B cell (primary cell): ENCODE measurements around the gene CPLX1. TPM values are rescaled to one million over a fixed set of nuclear protein-coding genes. Genes with fewer than 3 reads are reported as not detected.

Source experiments
- ATAC-seq: fragments of 200-7000 bp; cut with Tn5 transposase; one replicate; pipeline ENCODE4 v1.10.0; 2021; ENCODE audit warnings: low read depth, mild to moderate bottlenecking, moderate number of reproducible peaks, moderate library complexity
- CTCF ChIA-PET: fragments of 350-600 bp; sonication (Branson Sonifier 250); formaldehyde crosslinking; loops from one replicate; lab custom pipeline; 2021; ENCODE audit warnings: antibody characterized with exemption, inconsistent platforms; lab: Charles Lee
- POLR2A ChIA-PET: fragments of 350-600 bp; sonication (Branson Sonifier 250); formaldehyde crosslinking; loops from one replicate; lab custom pipeline; 2021; ENCODE audit warnings: antibody characterized with exemption; lab: Charles Lee
- DNase-seq: peaks from one replicate; pipeline ENCODE4 v3.0.0; 2013
- H2AFZ ChIP-seq: 2 replicates; pipeline ENCODE4 v1.6.1; 2012; ENCODE audit warnings: mild to moderate bottlenecking, low read depth, low read length; ENCODE audit not compliant: insufficient read depth, poor library complexity, severe bottlenecking
- H3K27ac ChIP-seq, 2 donors: 1 replicate in 1 of 2; 2 replicates in 1 of 2; pipeline ENCODE4 v1.5.1; 2012 to 2013; ENCODE audit warnings: low read length in 2 of 2, mild to moderate bottlenecking in 2 of 2, moderate library complexity in 1 of 2
- H3K27me3 ChIP-seq, 4 experiments: fragments of 200-600 bp in 1 of 4; sonication (generic) in 1 of 4; replicated peaks in 1 of 4; 1 replicate in 2 of 4; 2 replicates in 2 of 4; pipeline versions ENCODE4 v1.6.1 to v1.7.0; 2013 to 2016; ENCODE audit warnings: low read length in 3 of 4, mild to moderate bottlenecking in 2 of 4, mixed read lengths in 1 of 4, moderate library complexity in 1 of 4; ENCODE audit not compliant: insufficient read depth in 4 of 4, control insufficient read depth in 3 of 4; ENCODE audit errors: control extremely low read depth in 1 of 4
- H3K36me3 ChIP-seq, 2 experiments: replicated peaks in 1 of 2; 1 replicate in 1 of 2; 2 replicates in 1 of 2; pipeline versions ENCODE4 v1.6.1 to v1.7.1; 2013; ENCODE audit warnings: low read length in 1 of 2; ENCODE audit not compliant: insufficient read depth in 2 of 2, control insufficient read depth in 1 of 2; ENCODE audit errors: control extremely low read depth in 1 of 2, extremely low read depth in 1 of 2
- H3K4me1 ChIP-seq, 2 donors: fragments of 200-600 bp in 1 of 2; sonication (generic) in 1 of 2; 1 replicate in 1 of 2; 2 replicates in 1 of 2; pipeline versions ENCODE4 v1.5.1 to v1.6.1; 2013 to 2017; ENCODE audit warnings: low read length in 2 of 2; ENCODE audit not compliant: control insufficient read depth in 2 of 2, insufficient read depth in 2 of 2
- H3K4me2 ChIP-seq: replicated peaks from 2 replicates; pipeline ENCODE3; 2012; ENCODE audit warnings: mild to moderate bottlenecking, low read depth, low read length; ENCODE audit not compliant: poor library complexity, severe bottlenecking
- H3K4me3 ChIP-seq, 5 experiments: fragments of 200-600 bp in 1 of 5; sonication (generic) in 1 of 5; 1 replicate in 3 of 5; 2 replicates in 2 of 5; pipeline versions ENCODE4 v1.5.1 to v1.7.0; 2011 to 2016; ENCODE audit warnings: low read length in 4 of 5, mild to moderate bottlenecking in 4 of 5, low read depth in 2 of 5, control low read depth in 1 of 5, moderate library complexity in 1 of 5; ENCODE audit not compliant: insufficient read depth in 1 of 5; ENCODE audit errors: control extremely low read depth in 1 of 5, extremely low read depth in 1 of 5
- H3K79me2 ChIP-seq: fragments of 200-600 bp; sonication (generic); one replicate; pipeline ENCODE4 v1.6.0; 2016; ENCODE audit warnings: low read length; ENCODE audit not compliant: control insufficient read depth, insufficient read depth
- H3K9ac ChIP-seq: fragments of 200-600 bp; sonication (generic); 2 replicates; pipeline ENCODE4 v1.6.1; 2017; ENCODE audit warnings: mild to moderate bottlenecking, low read length, moderate library complexity
- H3K9me3 ChIP-seq, 3 donors: one replicate each; pipeline versions ENCODE4 v1.6.1 to v1.7.1; 2013; ENCODE audit warnings: low read length in 2 of 3; ENCODE audit not compliant: control insufficient read depth in 2 of 3, insufficient read depth in 1 of 3; ENCODE audit errors: control extremely low read depth in 1 of 3
- H4K20me1 ChIP-seq: 2 replicates; pipeline ENCODE4 v1.6.0; 2012; ENCODE audit warnings: mild to moderate bottlenecking, low read length; ENCODE audit not compliant: insufficient read depth, control insufficient read depth, poor library complexity, severe bottlenecking
- H3K27ac Mint-ChIP-seq: one replicate; pipeline ENCODE4 v1.8.0; 2021; ENCODE audit warnings: mixed read lengths
- H3K27me3 Mint-ChIP-seq: one replicate; pipeline ENCODE4 v1.8.0; 2021; ENCODE audit warnings: mixed read lengths
- H3K4me1 Mint-ChIP-seq: one replicate; pipeline ENCODE4 v1.8.0; 2021; ENCODE audit warnings: mixed read lengths
- H3K4me3 Mint-ChIP-seq: one replicate; pipeline ENCODE4 v1.8.0; 2021; ENCODE audit warnings: mixed read lengths
- H3K9me3 Mint-ChIP-seq: one replicate; pipeline ENCODE4 v1.8.0; 2022; ENCODE audit warnings: mixed read lengths; ENCODE audit not compliant: insufficient read depth
- CTCF ChIP-seq: fragments of 200-600 bp; IDR thresholded peaks from one replicate; pipeline ENCODE4 v1.8.0; 2022; ENCODE audit warnings: antibody characterized with exemption, mild to moderate bottlenecking
- EZH2 ChIP-seq: IDR thresholded peaks from 2 replicates; pipeline ENCODE4 v1.6.1; 2012; ENCODE audit warnings: borderline replicate concordance, low read depth, mild to moderate bottlenecking, moderate library complexity, low read length; ENCODE audit not compliant: insufficient read depth, poor library complexity, severe bottlenecking
- WGBS: methylation state at CpG from one replicate; pipeline ENCODE4 v1.1.5; 2013; ENCODE audit warnings: missing lambda C conversion rate; ENCODE audit not compliant: insufficient coverage; 5-methylcytosine and 5-hydroxymethylcytosine counted together
- intact Hi-C: fragments of 100-400 bp; cut with micrococcal nuclease; formaldehyde crosslinking; loops from one replicate; pipeline ENCODE4 v1.10.0; 2022
- polyA plus RNA-seq: library from polyadenylated mRNA; depleted of rRNA; stranded (reverse); fragments of >200 nt; gene quantifications from 2 replicates; pipeline ENCODE4 v1.2.3, GENCODE V29; 2012
- total RNA-seq, 2 donors: library from RNA; stranded (reverse); fragments of 120-200 nt in 1 of 2; gene quantifications; 1 replicate in 1 of 2; 2 replicates in 1 of 2; pipeline versions ENCODE4 v1.2.3 to v1.2.4, GENCODE V29; 2013 to 2022

Gene CPLX1
- total and polyA plus RNA-seq, 2 donors (not counting 1 experiment from before 2014, with no cell fraction given): not detected

GRCh38 chr4:743463-744211 is 82.3 kb downstream of the CPLX1 start:
- ATAC-seq: no peak
- 94% methylated on average over 21 of the region's 22 CpGs for WGBS

More at GRCh38 chr4:743463-744211, 82.3 kb downstream of the CPLX1 start:
- POLR2A ChIA-PET: no interaction called here
- peaks cover 4 to 17% of the 10 kb centered on the region in 2 experiments for H3K36me3 ChIP-seq
- no peak overlapping the region for H3K4me2 ChIP-seq
- no peak for DNase-seq
- no peak overlapping the region for H3K4me3 ChIP-seq
- Mint-ChIP-seq H3K9me3 (no peaks in the 10 kb centered on the region), H3K27ac (peak overlapping the region; percentile 10), H3K27me3 (no peaks in the 10 kb centered on the region), H3K4me3 (no peak overlapping the region), H3K4me1 (peaks cover 2% of the 10 kb centered on the region)
- H3K27ac ChIP-seq: no peak overlapping the region
- peaks cover 14% of the 10 kb centered on the region for H4K20me1 ChIP-seq
- peaks cover 0 to 3% (median 0%) of the 10 kb centered on the region in 3 donors for H3K9me3 ChIP-seq
- no peaks in the 10 kb centered on the region for H3K79me2 ChIP-seq
- intact Hi-C loops: loop anchor here (2.0 kb wide), 2 partner anchors 243 to 607 kb away; partner anchors contain the start of gene IDUA
- no peak for TF ChIP-seq EZH2
- no peak for TF ChIP-seq CTCF
- H3K4me1 ChIP-seq: peaks cover 0 to 8% of the 10 kb centered on the region in 2 donors
- no peaks in the 10 kb centered on the region for H3K27me3 ChIP-seq
- H2AFZ ChIP-seq: no peak overlapping the region
- H3K9ac ChIP-seq: no peak overlapping the region
- CTCF ChIA-PET: interaction anchor here (0.8 to 3.4 kb wide), 13 partner anchors 10 to 886 kb away, joined by 3 to 90 read pairs (median 4); partner anchors contain the start of gene IDUA
